Cerebellar nuclear complex (tissue), 1 donor: Measurements from ENCODE around the gene TMEM170A.

ENCODE experiments used
- DNase-seq, 2 experiments: peaks; one replicate each; lab custom pipeline; 2025; lab: John Stamatoyannopoulos, UW

TMEM170A gene

DNA sequence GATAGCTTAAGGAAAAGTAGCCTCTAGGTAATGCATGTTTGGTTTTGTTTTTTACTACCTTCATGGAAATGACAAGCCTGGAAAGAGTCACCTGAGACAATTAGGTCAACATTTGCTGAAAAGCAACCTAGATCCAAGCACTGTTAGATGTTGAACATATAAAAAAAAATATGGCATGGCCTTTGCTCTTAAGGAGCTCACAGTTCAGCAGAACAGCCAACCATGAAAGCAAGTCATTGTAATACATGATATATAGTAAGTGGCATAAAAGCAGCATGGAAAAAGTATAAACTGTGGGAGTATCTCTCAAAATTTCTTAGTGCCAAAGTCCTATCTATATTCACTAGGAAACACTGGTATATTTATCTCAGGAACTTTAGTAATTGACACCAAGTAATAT is 62.8 kb downstream of the TMEM170A start:
- no peak for DNase-seq

DNA sequence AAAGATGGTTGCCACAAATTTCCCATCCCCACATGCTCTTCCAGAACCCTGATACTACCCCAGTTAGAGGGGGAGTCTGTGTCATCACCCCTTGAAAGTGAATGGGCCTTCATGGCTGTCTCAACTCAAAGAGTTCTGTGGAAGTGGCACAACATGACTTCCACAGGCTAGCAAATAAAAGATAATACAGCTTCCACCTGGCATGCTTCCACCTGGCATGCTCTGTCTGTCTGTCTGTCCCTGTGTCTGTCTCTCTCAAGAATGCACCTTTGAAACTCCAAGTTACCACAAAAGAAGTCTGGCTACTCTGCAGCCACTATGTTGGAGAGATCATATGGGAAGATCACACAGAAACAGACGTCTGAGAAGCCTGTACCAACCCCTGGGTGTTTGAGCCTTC is 66.2 kb downstream of the TMEM170A start:
- no peak for DNase-seq

DNA sequence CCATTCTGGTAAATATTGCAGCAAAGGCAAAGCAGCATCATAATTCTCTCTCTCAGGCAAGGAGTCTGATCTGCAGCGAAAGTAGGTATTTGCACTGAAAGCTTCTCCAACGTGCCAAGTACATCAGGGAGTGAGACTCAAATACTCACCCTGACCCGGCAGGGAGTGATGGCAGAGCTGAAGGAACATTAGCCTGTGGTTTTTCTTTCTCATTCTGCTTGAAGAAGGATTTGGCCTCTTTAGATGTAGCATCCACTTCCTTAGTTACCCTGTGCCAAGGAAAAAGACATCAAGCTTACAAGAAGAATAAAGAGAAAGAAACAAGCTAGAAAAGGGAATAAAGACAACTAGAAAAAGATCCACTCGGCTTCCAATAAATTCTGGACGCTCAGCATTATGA is 69.5 kb downstream of the TMEM170A start:
- DNase-seq: no peak
